K562 (cell line): Measurements from ENCODE around the gene ABCG1. TPM values are rescaled to one million over a fixed set of nuclear protein-coding genes. Genes with fewer than 3 reads are reported as not detected.

Experiments
- ATAC-seq: fragments of 200-7000 bp; cut with Tn5 transposase; 3 replicates; pipeline ENCODE4 v1.9.1; 2020; ENCODE audit warnings: moderate library complexity
- BruUV-seq: library from RNA; stranded (reverse); fragments of 400-500 nt; replicated peaks from 2 replicates; lab custom pipeline; 2021; lab: Mats Ljungman, UMichigan
- CTCF ChIA-PET: fragments of 300-600 bp; formaldehyde crosslinking; extraction: SDS; loops from one replicate; lab custom pipeline; 2021; ENCODE audit warnings: low intra/inter-chr PET ratio; lab: Yijun Ruan, JAX
- POLR2A ChIA-PET: fragments of 300-600, 350-650 bp; sonication (Branson Sonifier 250); formaldehyde crosslinking; extraction: SDS; loops from one replicate; lab custom pipeline; 2021; ENCODE audit warnings: antibody characterized with exemption, inconsistent platforms; lab: Yijun Ruan, JAX
- DNase-seq, 4 experiments: peaks; one replicate each; pipeline versions ENCODE4 v3.0.0 to v3.0.0-alpha.2; 2011 to 2018; ENCODE audit warnings: low spot score in 3 of 4, mixed read lengths in 3 of 4; ENCODE audit errors: extremely low read depth in 1 of 4
- FAIRE-seq: peaks from 2 replicates; lab custom pipeline; 2011; peaks lifted over from hg19 to GRCh38; lab: Jason Lieb, UNC
- H2AFZ ChIP-seq: 2 replicates; pipeline ENCODE4 v1.6.0; 2011; ENCODE audit warnings: low read depth, low read length, control low read depth, inconsistent platforms
- H3K27ac ChIP-seq: fragments of 200-600 bp; 3 replicates; pipeline ENCODE4 v1.8.0; 2011; ENCODE audit warnings: low read depth, mild to moderate bottlenecking, control low read depth, inconsistent platforms, low read length, moderate library complexity, mixed read lengths; ENCODE audit errors: extremely low read depth
- H3K27me3 ChIP-seq, 2 experiments: fragments of 300-600 bp in 1 of 2; 2 replicates in 1 of 2; 3 replicates in 1 of 2; pipeline versions ENCODE4 v1.6.0 to v1.8.0; 2011; ENCODE audit warnings: inconsistent platforms in 2 of 2, low read length in 2 of 2, mild to moderate bottlenecking in 1 of 2, mixed read lengths in 1 of 2, moderate library complexity in 1 of 2; ENCODE audit not compliant: control insufficient read depth in 2 of 2, insufficient read depth in 2 of 2
- H3K36me3 ChIP-seq: fragments of 300-600 bp; 3 replicates; pipeline ENCODE4 v1.8.0; 2011; ENCODE audit warnings: mild to moderate bottlenecking, low read length, inconsistent platforms; ENCODE audit not compliant: control insufficient read depth, insufficient read depth
- H3K4me1 ChIP-seq, 2 experiments: fragments of 200-600 bp in 1 of 2; replicated peaks in 1 of 2; 2 replicates in 1 of 2; 3 replicates in 1 of 2; pipeline versions ENCODE4 v1.5.1 to v1.8.0; 2011; ENCODE audit warnings: inconsistent platforms in 2 of 2, low read length in 2 of 2, mild to moderate bottlenecking in 1 of 2, mixed read lengths in 1 of 2, moderate library complexity in 1 of 2; ENCODE audit not compliant: control insufficient read depth in 2 of 2, insufficient read depth in 2 of 2
- H3K4me2 ChIP-seq: 2 replicates; pipeline ENCODE4 v1.6.1; 2011; ENCODE audit warnings: low read length, control low read depth, inconsistent platforms, mixed read lengths; ENCODE audit not compliant: insufficient read depth
- H3K4me3 ChIP-seq: fragments of 200-600 bp; sonication (generic), shearing (Covaris generic); 2 replicates; pipeline ENCODE4 v1.5.1; 2016; ENCODE audit warnings: control low read depth, inconsistent platforms
- H3K79me2 ChIP-seq: fragments of 200-600 bp; 3 replicates; pipeline ENCODE4 v1.8.0; 2011; ENCODE audit warnings: low read length, inconsistent platforms; ENCODE audit not compliant: control insufficient read depth, insufficient read depth
- H3K9ac ChIP-seq, 2 experiments: 2 replicates each; pipeline versions ENCODE4 v1.6.0 to v1.6.1; 2011; ENCODE audit warnings: low read depth in 2 of 2, low read length in 2 of 2, control low read depth in 1 of 2, inconsistent platforms in 1 of 2, mild to moderate bottlenecking in 1 of 2, mixed read lengths in 1 of 2; ENCODE audit not compliant: insufficient read depth in 1 of 2
- H3K9me1 ChIP-seq: one replicate; pipeline ENCODE4 v1.6.0; 2011; ENCODE audit warnings: inconsistent platforms, mild to moderate bottlenecking, low read length, moderate library complexity; ENCODE audit not compliant: control insufficient read depth, insufficient read depth
- H3K9me3 ChIP-seq: replicated peaks from 2 replicates; pipeline ENCODE4 v1.5.1; 2011; ENCODE audit warnings: low read depth, low read length, inconsistent platforms; ENCODE audit not compliant: control insufficient read depth, insufficient read depth
- H4K20me1 ChIP-seq: replicated peaks from 2 replicates; pipeline ENCODE4 v1.6.1; 2011; ENCODE audit warnings: low read length, inconsistent platforms, mixed read lengths; ENCODE audit not compliant: control insufficient read depth, insufficient read depth
- MAFF ChIP-seq: IDR thresholded peaks from 2 replicates; pipeline ENCODE4 v1.6.1; 2012; ENCODE audit warnings: low read length, improper control_type of control experiment
- MTA2 ChIP-seq: fragments of 450-650 bp; IDR thresholded peaks from 2 replicates; pipeline ENCODE4 v1.6.1; 2016; ENCODE audit warnings: low read depth
- SUPT5H ChIP-seq: fragments of 450-650 bp; IDR thresholded peaks from 2 replicates; pipeline ENCODE4 v1.6.1; 2016
- TBL1XR1 ChIP-seq, 2 experiments: IDR thresholded peaks; 2 replicates each; pipeline ENCODE4 v1.6.1; 2012; ENCODE audit warnings: improper control_type of control experiment in 2 of 2, low read length in 2 of 2, mild to moderate bottlenecking in 1 of 2
- TBP ChIP-seq: optimal IDR thresholded peaks from 2 replicates; pipeline ENCODE3; 2011; ENCODE audit warnings: low read depth, low read length, improper control_type of control experiment
- ZC3H8 ChIP-seq: fragments of 450-650 bp; IDR thresholded peaks from 2 replicates; pipeline ENCODE4 v1.6.1; 2017
- ZNF232 ChIP-seq: sonication (generic); formaldehyde crosslinking; IDR thresholded peaks from 2 replicates; pipeline ENCODE4 v1.8.0; 2022; ENCODE audit warnings: mild to moderate bottlenecking, missing genetic modification reagents
- WGBS: fragments of 100-300 bp; shearing (Covaris generic); methylation state at CpG from one replicate; pipeline ENCODE4 v1.1.6; 2016; ENCODE audit warnings: low coverage, mixed read lengths; ENCODE audit not compliant: insufficient coverage; ENCODE audit errors: missing lambda C conversion rate; 5-methylcytosine and 5-hydroxymethylcytosine counted together
- in situ Hi-C: fragments of 300-500 bp; cut with MboI; formaldehyde crosslinking; loops from 4 replicates; pipeline ENCODE4 v1.15.0; 2018; ENCODE audit warnings: inconsistent platforms, mixed read lengths
- intact Hi-C: fragments of 100-400 bp; cut with micrococcal nuclease; formaldehyde crosslinking; loops from 2 replicates; pipeline ENCODE4 v1.14.2; 2022
- polyA plus RNA-seq, 8 experiments: library from polyadenylated mRNA; depleted of rRNA in 4 of 8; stranded (reverse) in 5 of 8; unstranded in 3 of 8; fragments of >200 nt; fragmentation: Nextera tagmentation in 2 of 8; fragmentation: Illumina TruSeq in 1 of 8; extraction: Ambion mirVana in 2 of 8; extraction: Trizol in 1 of 8; gene quantifications; 2 replicates each; pipeline versions ENCODE4 v1.2.1 to v1.2.3, GENCODE V29; 2011 to 2014; ENCODE audit warnings: inconsistent platforms in 1 of 8, missing spikeins in 1 of 8
- total RNA-seq, 7 experiments: library from RNA; depleted of rRNA in 6 of 7; stranded (reverse); fragments of >200 nt in 6 of 7; fragmentation: Illumina TruSeq in 2 of 7; extraction: Trizol in 2 of 7; gene quantifications; 2 replicates each; pipeline versions ENCODE4 v1.2.1 to v1.2.3, GENCODE V29; 2011 to 2021; ENCODE audit warnings: low replicate concordance in 1 of 7
- TF ChIP-seq, protein P1 (sequence below): fragments of 250-450 bp; sonication (Bioruptor Pico); IDR thresholded peaks from 2 replicates; pipeline ENCODE4 v1.8.0; 2022; ENCODE audit warnings: inconsistent platforms

Gene ABCG1
- total and polyA plus RNA-seq, 9 of the 15 experiments (the other 6 are each of a cell fraction or from before 2014, with no cell fraction given) = 0.04 to 0.09 TPM; not detected in 7

DNA sequence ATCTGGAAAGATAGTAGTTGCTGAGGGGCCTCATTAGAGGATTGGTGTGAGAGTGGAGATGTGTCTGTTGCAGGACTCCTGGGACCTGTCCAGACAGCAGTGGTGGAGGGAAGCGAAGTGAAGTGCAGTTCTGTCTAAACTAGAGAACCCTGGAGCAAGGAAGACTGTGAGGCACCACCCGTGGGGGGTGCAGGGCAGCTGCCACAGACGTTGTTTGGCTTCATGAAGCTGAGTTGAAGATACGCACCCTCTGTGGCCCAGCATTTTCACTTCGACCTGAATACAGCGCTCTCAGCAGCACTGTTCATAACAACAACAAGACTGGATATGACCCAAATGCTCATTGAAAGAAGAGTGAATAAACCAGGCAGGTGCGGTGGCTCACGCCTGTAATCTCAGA is 29.3 kb downstream of the ABCG1 start:
- Histone ChIP-seq H3K4me1 (no peaks in the 10 kb centered on the region), H3K9me3 (no peaks in the 10 kb centered on the region), H4K20me1 (no peaks in the 10 kb centered on the region), H2AFZ (no peak overlapping the region), H3K4me3 (no peak overlapping the region), H3K36me3 (no peaks in the 10 kb centered on the region), H3K79me2 (no peaks in the 10 kb centered on the region), H3K27me3 (peaks cover 43 to 58% of the 10 kb centered on the region in 2 experiments), H3K9ac (no peak overlapping the region), H3K27ac (no peak overlapping the region), H3K4me2 (no peak overlapping the region), H3K9me1 (no peaks in the 10 kb centered on the region)
- ChIA-PET CTCF (interaction anchor here (0.6 kb wide), 1 partner anchor 248 kb away, joined by 3 read pairs; the partner anchor contains the start of gene RSPH1), POLR2A (no interaction called here)
- TF ChIP-seq MAFF (no peak), TBP (no peak), ZNF232 (no peak), TBL1XR1 (IDR thresholded peaks at IDR 0.05; ENCODE audit: low read length in 2 of 2) (no peak), MTA2 (no peak), ZC3H8 (no peak), SUPT5H (no peak)
- TF ChIP-seq, protein P1, sequence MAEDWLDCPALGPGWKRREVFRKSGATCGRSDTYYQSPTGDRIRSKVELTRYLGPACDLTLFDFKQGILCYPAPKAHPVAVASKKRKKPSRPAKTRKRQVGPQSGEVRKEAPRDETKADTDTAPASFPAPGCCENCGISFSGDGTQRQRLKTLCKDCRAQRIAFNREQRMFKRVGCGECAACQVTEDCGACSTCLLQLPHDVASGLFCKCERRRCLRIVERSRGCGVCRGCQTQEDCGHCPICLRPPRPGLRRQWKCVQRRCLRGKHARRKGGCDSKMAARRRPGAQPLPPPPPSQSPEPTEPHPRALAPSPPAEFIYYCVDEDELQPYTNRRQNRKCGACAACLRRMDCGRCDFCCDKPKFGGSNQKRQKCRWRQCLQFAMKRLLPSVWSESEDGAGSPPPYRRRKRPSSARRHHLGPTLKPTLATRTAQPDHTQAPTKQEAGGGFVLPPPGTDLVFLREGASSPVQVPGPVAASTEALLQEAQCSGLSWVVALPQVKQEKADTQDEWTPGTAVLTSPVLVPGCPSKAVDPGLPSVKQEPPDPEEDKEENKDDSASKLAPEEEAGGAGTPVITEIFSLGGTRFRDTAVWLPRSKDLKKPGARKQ (CRISPR knock-in tag) = no peak
- DNase-seq (no peak), FAIRE-seq (no peak), ATAC-seq (no peak)
- intact Hi-C loops (no loop called here), in situ Hi-C loops (no loop called here)
- 10% methylated on average over 8 of the region's 8 CpGs for WGBS
- BruUV-seq = no TSS peak
